ENCODE results near the gene LAMTOR1. TPM values are rescaled to one million over a fixed set of nuclear protein-coding genes. Genes with fewer than 3 reads are reported as not detected.

LAMTOR1 gene
- total RNA-seq, 2 experiments from 2014 or later = 68.1 to 70.4 TPM

DNA sequence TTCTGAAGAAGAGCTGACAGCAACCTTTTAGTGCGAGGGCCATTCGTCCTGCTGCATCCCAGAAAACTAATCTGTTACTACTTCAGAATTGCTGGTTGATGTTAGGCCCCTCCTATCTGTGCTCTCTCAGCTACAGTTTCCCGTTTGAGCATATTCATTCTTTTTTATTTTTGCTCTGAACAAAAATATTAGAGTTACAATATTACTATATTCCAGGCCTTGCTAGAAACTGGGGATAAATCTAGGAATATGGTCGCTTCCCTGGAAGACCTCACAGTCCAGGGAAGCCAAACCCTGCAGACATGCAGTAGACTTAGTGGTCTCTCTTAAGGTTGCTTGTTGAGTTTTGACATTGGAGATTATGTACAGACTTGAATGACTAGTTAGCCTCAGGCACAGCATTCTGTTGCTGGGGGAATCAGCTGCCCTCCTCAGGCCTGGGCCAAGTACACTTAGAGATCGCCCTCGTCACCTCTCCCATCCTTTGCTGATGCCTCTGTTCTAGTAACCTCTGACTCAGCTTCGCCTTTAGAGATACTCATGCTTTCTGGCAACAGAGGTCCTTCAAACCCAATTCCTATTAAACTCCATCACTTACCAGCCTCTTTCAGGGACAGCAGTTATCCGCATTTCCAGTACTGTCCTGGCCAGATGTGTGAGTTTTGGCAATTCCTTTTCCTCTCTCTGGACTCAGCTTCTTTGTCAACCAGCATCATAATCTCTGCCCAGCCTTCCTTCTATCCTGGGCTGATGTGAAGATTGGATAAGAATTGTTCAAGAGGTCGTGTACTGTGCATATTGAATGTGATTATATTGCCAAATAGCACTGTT, 10.1 kb upstream of the LAMTOR1 start:
- CTCF ChIA-PET = interaction anchor here (0.7 to 1.4 kb wide), 4 partner anchors 11 to 88 kb away, joined by 3 to 5 read pairs (median 4); no protein-coding TSS in a partner anchor
- no peak for DNase-seq
- no peaks in the 10 kb centered on the region for H3K27me3 Mint-ChIP-seq
- H3K4me1 Mint-ChIP-seq = peaks cover 25% of the 10 kb centered on the region
- peaks cover 3% of the 10 kb centered on the region for H3K9me3 Mint-ChIP-seq
- peak overlapping the region; percentile 82 for H3K4me3 Mint-ChIP-seq
- peaks cover 10% of the 10 kb centered on the region for H3K36me3 Mint-ChIP-seq (ENCODE audit: low read depth)
- H3K27ac Mint-ChIP-seq = peak overlapping the region; percentile 97
- POLR2A ChIA-PET = interaction anchor here (0.6 kb wide), 2 partner anchors 13 to 303 kb away, joined by 3 read pairs; no protein-coding TSS in a partner anchor

DNA sequence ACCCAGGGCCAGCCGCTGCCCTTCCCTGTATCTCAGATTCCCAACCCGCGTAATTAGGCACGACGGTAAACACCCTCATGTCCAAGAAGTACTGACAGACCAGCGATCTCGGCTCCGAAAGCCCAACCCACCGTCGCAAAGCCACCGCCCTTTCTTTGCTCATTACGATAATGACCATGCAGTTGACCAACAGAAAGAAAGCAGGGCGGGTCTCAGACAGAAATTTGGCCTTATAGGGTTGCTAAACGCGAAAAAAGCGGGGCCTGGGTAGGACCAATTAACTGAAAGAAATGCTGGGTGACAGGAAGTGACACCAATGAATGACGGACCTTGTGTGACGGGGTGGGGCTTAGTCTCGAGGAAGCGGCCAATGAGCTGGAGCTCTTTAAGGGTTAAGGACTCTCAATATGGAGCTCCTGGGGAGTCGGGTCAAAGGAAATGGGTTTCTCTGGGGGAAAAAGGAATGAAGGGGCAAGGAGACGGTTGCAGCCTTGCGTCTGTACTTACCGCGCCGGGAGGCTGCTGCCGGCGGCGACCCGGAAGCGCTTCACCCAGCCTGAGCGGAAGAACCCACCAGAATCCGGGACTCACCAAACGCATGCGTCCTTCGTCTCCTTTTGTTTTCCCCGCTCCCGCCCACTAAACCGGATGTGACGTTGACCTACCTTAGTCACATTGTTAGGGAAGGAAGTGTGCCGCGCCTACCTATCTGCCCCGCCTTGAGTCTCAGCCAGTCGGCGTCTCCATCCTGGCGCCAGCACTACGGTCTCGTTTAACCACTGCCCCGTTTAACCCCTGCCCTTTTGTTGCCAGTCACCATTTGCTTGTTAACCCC, 9.3 kb upstream of the LAMTOR1 start, which contains the start of gene ANAPC15:
ANAPC15 (minus strand) TSS at position 553 of the 835 bp plus-strand sequence. CDS start 1,419 bp downstream, outside the sequence.
- Mint-ChIP-seq H3K27ac (peak within 1 kb of the TSS; percentile 97), H3K36me3 (ENCODE audit: low read depth) (peaks cover 10% of the 10 kb centered on the region), H3K4me3 (peak within 1 kb of the TSS; percentile 82), H3K27me3 (no peaks in the 10 kb centered on the region), H3K9me3 (peaks cover 3% of the 10 kb centered on the region), H3K4me1 (peaks cover 25% of the 10 kb centered on the region)
- POLR2A ChIA-PET = interaction anchor here (0.6 kb wide), 2 partner anchors 12 to 304 kb away, joined by 3 read pairs; no protein-coding TSS in a partner anchor
- peak; percentile 100 for DNase-seq
- CTCF ChIA-PET = interaction anchor here (0.7 to 1.4 kb wide), 5 partner anchors 10 to 87 kb away, joined by 3 to 5 read pairs (median 4); no protein-coding TSS in a partner anchor

DNA sequence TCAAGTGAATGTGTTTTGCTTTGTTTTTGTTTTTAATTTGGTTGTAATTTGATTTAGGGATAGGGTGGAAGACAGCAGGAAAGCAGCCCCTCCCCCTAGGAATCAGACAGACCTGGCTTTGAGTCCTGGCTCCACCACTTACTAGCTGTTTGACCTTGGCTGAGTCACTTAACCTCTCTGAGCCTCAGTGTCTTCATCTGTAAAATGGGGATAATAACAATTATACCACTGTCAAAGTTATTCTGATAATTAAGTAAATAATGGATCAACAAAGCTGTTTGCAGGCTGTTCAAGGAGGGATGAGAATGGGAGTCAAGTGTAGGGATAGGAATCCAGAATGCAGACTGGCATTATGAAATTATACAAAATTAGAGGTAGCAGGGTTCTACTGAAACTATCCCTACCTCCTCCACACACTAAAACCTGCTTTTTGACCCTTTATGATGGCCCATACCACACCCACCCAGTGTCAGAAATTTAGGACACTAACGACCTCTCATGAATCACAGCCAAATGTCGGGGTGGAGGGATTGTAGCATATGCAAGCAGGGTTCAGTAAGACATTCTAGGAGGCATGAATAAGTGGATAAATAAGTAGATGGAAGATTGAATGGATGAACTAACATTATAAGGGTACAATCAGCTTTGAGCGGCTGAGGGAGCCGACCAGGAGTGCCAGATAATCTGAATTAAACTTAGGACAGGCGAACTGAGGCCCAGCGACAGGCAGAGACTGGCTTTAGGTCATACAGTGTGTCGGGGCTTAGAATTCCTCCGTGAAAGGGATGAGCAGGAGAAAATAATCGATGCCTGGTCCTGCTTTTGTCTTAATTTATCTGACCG, 8.4 kb upstream of the LAMTOR1 start:
- POLR2A ChIA-PET = interaction anchor here (0.8 kb wide), 1 partner anchor 74 kb away, joined by 4 read pairs; no protein-coding TSS in a partner anchor
- Mint-ChIP-seq H3K9me3 (peaks cover 3% of the 10 kb centered on the region), H3K27me3 (no peaks in the 10 kb centered on the region), H3K4me3 (peak overlapping the region; percentile 82), H3K4me1 (peaks cover 25% of the 10 kb centered on the region), H3K27ac (peak overlapping the region; percentile 97), H3K36me3 (ENCODE audit: low read depth) (peaks cover 10% of the 10 kb centered on the region)
- CTCF ChIA-PET = interaction anchor here (0.6 to 2.7 kb wide), 6 partner anchors 9 to 86 kb away, joined by 3 to 7 read pairs (median 4); no protein-coding TSS in a partner anchor
- no peak for DNase-seq

DNA sequence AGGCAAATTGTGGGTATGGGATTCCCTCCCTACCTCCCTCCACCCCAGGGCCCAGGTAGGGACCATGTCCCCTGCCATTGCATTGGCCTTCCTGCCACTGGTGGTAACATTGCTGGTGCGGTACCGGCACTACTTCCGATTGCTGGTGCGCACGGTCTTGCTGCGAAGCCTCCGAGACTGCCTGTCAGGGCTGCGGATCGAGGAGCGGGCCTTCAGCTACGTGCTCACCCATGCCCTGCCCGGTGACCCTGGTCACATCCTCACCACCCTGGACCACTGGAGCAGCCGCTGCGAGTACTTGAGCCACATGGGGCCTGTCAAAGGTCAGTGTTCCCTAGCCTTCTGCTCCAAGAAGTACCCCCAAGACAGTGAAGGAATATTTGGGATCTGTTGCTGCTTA, 2.8 kb upstream of the LAMTOR1 start, which contains the start of gene TOMT:
TOMT (plus strand) TSS at position 37 of the 400 bp plus-strand sequence; CDS start at position 65, 28 bp downstream.
- POLR2A ChIA-PET = no interaction called here

DNA sequence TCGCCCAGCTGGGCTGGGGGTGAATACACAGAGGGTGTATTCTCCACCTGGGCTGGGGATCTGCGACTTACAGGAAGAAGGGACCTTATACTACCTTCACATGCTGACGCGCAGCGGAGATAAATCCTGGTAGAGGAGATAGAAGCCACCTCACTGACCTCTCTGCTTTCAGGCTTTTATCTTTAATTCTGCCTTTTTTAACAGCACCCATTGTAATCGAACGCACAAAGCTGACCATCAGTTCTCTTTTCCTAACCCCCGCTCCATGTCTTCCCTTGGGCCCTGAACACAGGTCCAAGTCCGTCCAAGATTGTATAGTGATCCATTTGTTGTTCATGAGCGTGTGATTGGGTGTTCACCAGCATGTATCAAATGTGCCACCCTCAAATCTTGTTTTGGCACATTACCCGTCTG, 664 bp upstream of the LAMTOR1 start:
- Mint-ChIP-seq H3K27ac (peak overlapping the region; percentile 90), H3K9me3 (no peaks in the 10 kb centered on the region), H3K36me3 (ENCODE audit: low read depth) (peaks cover 34% of the 10 kb centered on the region), H3K27me3 (no peaks in the 10 kb centered on the region), H3K4me1 (peaks cover 40% of the 10 kb centered on the region), H3K4me3 (peak overlapping the region; percentile 86)
- ChIA-PET POLR2A (no interaction called here), CTCF (no interaction called here)
- no peak for DNase-seq

More for the DNA sequence above, 2.8 kb upstream of the LAMTOR1 start, which contains the start of gene TOMT:
- no peak within 1 kb of the TSS for H3K27ac Mint-ChIP-seq
- no peak for DNase-seq
- no peaks in the 10 kb centered on the region for H3K27me3 Mint-ChIP-seq
- H3K9me3 Mint-ChIP-seq = no peaks in the 10 kb centered on the region
- H3K4me3 Mint-ChIP-seq = no peak within 1 kb of the TSS
- CTCF ChIA-PET = interaction anchor here (0.7 to 1.2 kb wide), 3 partner anchors 9 to 328 kb away, joined by 3 to 5 read pairs (median 4); partner anchors contain the start of gene CLPB
- H3K36me3 Mint-ChIP-seq (ENCODE audit: low read depth) = peaks cover 32% of the 10 kb centered on the region
- H3K4me1 Mint-ChIP-seq = peaks cover 35% of the 10 kb centered on the region

DNA sequence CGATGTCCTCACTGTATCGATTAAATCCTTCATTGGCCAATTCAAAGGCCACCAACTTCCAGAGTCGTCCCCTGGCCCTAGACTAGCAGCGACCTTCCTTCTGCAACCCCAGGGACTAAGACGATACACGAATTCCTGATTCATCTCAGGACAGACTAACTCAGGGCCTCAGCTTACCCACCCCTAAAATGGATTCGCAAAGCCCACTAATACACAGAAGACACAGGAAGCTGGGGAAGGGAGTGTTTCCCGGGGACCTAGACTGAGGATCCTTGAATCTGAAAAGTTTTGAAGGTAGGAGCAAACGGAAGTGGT, 509 bp downstream of the LAMTOR1 start:
- Mint-ChIP-seq H3K27me3 (no peaks in the 10 kb centered on the region), H3K9me3 (no peaks in the 10 kb centered on the region), H3K4me1 (peaks cover 41% of the 10 kb centered on the region), H3K27ac (peak overlapping the region; percentile 90), H3K4me3 (peak overlapping the region; percentile 86), H3K36me3 (ENCODE audit: low read depth) (peaks cover 45% of the 10 kb centered on the region)
- CTCF ChIA-PET = interaction anchor here (1.4 to 2.6 kb wide), 5 partner anchors 9 to 26 kb away, joined by 4 to 17 read pairs (median 5); partner anchors contain the start of gene ANAPC15
- POLR2A ChIA-PET = no interaction called here
- no peak for DNase-seq

DNA sequence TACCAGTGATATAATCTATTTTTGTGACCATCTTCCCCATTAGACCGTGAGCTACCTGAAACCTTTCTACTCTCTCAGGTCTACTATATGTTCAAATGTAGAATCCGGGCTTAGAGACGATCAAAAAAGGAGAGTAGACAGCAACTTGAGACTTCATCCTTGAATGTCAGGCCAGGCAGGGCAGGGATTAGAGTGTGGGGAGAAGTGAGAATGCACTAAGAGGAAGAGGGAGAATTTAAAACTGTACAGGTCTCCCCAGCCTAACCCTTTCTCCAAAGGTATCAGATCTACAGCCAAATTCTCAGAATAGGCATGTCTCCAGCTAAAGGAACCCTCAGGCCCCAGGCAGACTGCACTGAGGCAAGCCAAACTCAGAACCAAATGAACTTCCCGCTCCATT, 935 bp downstream of the LAMTOR1 start:
- H3K9me3 Mint-ChIP-seq = no peaks in the 10 kb centered on the region
- peak overlapping the region; percentile 90 for H3K27ac Mint-ChIP-seq
- H3K4me3 Mint-ChIP-seq = peak overlapping the region; percentile 86
- H3K4me1 Mint-ChIP-seq = peaks cover 41% of the 10 kb centered on the region
- peaks cover 48% of the 10 kb centered on the region for H3K36me3 Mint-ChIP-seq (ENCODE audit: low read depth)
- ChIA-PET CTCF (interaction anchor here (0.8 to 2.6 kb wide), 6 partner anchors 9 to 47 kb away, joined by 3 to 17 read pairs (median 4); partner anchors contain the start of gene ANAPC15), POLR2A (no interaction called here)
- DNase-seq = no peak
- no peaks in the 10 kb centered on the region for H3K27me3 Mint-ChIP-seq

DNA sequence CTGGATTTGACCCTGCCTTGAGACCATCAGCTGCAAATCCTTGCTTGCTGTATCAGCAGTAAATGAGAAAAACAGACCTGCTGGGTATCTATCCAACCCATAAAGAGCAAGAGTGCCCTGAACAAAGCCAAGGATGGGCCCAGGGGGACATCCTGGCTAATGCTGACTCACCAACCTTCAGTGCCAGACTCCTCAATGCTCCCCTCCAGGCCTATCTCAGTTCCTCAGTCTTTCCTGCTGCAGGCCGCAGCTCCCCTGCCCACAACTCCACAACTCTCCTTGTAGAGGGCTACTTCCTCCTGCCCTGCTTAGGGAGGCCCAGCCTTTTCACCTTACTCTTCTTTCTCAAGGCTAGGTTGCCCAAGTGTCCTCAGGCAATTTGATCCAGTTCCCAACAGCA, 2.6 kb downstream of the LAMTOR1 start:
- no peak overlapping the region for H3K4me3 Mint-ChIP-seq
- ChIA-PET POLR2A (interaction anchor here (0.6 kb wide), 1 partner anchor 13 kb away, joined by 3 read pairs; no protein-coding TSS in a partner anchor), CTCF (interaction anchor here (0.8 to 2.6 kb wide), 11 partner anchors 9 to 76 kb away, joined by 3 to 17 read pairs (median 4); no protein-coding TSS in a partner anchor)
- no peaks in the 10 kb centered on the region for H3K9me3 Mint-ChIP-seq
- H3K36me3 Mint-ChIP-seq (ENCODE audit: low read depth) = peaks cover 52% of the 10 kb centered on the region
- H3K27ac Mint-ChIP-seq = peak overlapping the region; percentile 71
- H3K4me1 Mint-ChIP-seq = peaks cover 41% of the 10 kb centered on the region
- no peaks in the 10 kb centered on the region for H3K27me3 Mint-ChIP-seq
- no peak for DNase-seq

DNA sequence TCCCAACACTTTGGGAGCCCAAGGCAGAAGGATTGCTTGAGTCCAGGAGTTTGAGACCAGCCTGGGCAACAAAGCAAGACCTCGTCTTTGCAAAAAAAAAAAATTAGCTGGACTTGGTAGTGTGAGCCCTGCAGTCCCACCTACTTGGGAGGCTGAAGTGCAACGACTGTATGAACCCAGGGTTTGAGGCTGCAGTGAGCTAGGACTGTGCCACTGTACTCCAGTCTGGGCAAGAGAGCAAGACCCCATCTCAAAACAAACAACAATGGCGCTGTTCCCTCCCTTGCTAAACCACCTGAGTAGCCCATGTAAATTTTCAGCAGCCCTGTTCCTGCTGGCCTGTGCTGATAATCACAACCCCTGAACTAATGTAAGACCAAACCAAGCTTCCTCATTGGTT, 3.1 kb downstream of the LAMTOR1 start:
- H3K9me3 Mint-ChIP-seq = no peaks in the 10 kb centered on the region
- H3K36me3 Mint-ChIP-seq (ENCODE audit: low read depth) = peaks cover 52% of the 10 kb centered on the region
- peak overlapping the region; percentile 71 for H3K27ac Mint-ChIP-seq
- H3K4me1 Mint-ChIP-seq = peaks cover 41% of the 10 kb centered on the region
- ChIA-PET CTCF (interaction anchor here (0.8 to 1.6 kb wide), 6 partner anchors 9 to 75 kb away, joined by 3 to 7 read pairs (median 4); no protein-coding TSS in a partner anchor), POLR2A (no interaction called here)
- no peak for DNase-seq
- no peaks in the 10 kb centered on the region for H3K27me3 Mint-ChIP-seq
- H3K4me3 Mint-ChIP-seq = no peak overlapping the region

DNA sequence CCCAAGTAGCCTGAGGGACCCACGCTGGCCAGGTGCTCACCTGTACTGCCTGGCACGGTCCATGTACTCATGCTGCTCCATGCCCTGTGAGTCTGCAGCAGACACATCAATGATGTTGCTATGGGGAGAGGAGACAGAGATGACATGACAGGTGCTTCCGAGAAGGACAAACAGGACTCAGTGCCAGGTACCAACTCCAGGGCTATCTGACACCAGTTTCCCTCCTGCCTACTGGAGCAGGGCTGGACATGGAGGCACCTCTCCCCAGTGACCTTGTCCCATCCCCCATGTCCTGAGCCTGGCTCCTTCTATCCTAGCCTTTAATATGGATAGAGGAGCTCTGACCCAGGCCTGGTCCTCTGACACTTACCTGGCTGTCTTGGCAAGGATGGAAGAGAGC, 4.4 kb downstream of the LAMTOR1 start:
- H3K4me1 Mint-ChIP-seq = peaks cover 33% of the 10 kb centered on the region
- no peaks in the 10 kb centered on the region for H3K27me3 Mint-ChIP-seq
- H3K4me3 Mint-ChIP-seq = no peak overlapping the region
- peaks cover 48% of the 10 kb centered on the region for H3K36me3 Mint-ChIP-seq (ENCODE audit: low read depth)
- no peak overlapping the region for H3K27ac Mint-ChIP-seq
- POLR2A ChIA-PET = no interaction called here
- DNase-seq = no peak
- H3K9me3 Mint-ChIP-seq = no peaks in the 10 kb centered on the region
- CTCF ChIA-PET = interaction anchor here (0.6 to 1.5 kb wide), 4 partner anchors 12 to 693 kb away, joined by 3 to 7 read pairs (median 4); no protein-coding TSS in a partner anchor

DNA sequence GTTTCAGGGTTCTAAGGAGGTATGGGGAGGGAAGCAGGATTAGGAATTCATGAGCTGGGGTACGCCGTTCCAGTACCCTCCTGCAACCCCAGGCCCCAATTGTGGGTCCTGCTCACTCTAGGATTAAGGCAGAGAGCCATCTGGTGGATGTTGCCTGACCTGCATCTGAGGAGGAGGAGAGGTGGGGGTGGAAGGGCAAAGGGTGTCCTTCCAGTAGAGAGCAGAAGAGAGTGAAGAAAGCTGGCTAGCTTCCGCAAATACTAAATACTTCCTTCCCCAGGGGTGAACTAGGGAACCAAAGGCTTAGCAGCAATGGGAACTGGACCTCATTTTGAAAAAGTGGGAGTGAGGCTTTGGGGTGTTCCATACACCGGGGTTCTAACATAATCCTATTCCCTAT, 11.8 kb downstream of the LAMTOR1 start:
- H3K4me3 Mint-ChIP-seq = no peak overlapping the region
- POLR2A ChIA-PET = no interaction called here

More for the DNA sequence above, 11.8 kb downstream of the LAMTOR1 start:
- CTCF ChIA-PET = interaction anchor here (0.6 to 2.8 kb wide), 20 partner anchors 8 to 277 kb away, joined by 3 to 27 read pairs (median 4); partner anchors contain the start of genes ANAPC15 and LAMTOR1
- Mint-ChIP-seq H3K9me3 (no peaks in the 10 kb centered on the region), H3K27me3 (no peaks in the 10 kb centered on the region), H3K36me3 (ENCODE audit: low read depth) (peaks cover 13% of the 10 kb centered on the region), H3K27ac (no peak overlapping the region), H3K4me1 (peaks cover 16% of the 10 kb centered on the region)
- peak; percentile 76 for DNase-seq

Data from activated CD4-positive, alpha-beta T cell treated with anti-CD3 and anti-CD28 coated beads, Interleukin-2, amount 10 ng/mL, durations not matched to agents 7 days and 5 days (primary cell).